Fibroblast of skin of left quadriceps (primary cell): ENCODE results near the gene FAM217B.

ENCODE experiments used
- DNase-seq, 2 experiments: peaks; one replicate each; pipeline ENCODE4 v3.0.0-alpha.2; 2013; ENCODE audit warnings: low read depth in 2 of 2

The FAM217B gene

DNA sequence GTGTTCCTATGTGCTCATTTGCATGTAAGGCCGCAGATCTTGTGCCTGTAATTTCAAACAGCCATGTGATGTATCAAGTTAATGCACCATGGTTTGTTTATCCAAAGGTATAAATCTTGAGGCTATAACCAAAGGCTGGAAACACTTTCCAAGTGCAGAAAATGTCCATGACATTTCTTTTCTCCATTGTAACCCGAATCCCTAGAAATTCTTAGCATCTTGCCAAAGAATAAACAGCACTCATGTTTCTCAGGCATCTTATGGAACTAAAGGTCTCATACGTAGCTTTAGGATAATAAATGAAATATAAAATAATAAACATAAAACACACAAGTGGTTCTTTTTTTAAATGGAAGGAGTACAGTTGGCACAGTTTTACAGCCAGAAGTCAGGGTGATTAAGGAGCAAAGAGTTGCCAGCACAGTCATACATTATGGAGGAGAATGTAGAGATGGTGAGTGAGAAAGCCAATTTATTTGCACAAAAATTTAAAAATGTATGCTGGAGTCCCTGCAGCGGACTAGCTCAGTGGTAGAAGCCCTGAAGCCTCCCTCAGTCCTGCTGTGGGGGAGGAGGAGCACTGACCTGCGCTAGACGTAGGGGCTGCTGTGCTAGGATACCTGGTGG, 36.1 kb downstream of the FAM217B start:
- DNase-seq: no peak

DNA sequence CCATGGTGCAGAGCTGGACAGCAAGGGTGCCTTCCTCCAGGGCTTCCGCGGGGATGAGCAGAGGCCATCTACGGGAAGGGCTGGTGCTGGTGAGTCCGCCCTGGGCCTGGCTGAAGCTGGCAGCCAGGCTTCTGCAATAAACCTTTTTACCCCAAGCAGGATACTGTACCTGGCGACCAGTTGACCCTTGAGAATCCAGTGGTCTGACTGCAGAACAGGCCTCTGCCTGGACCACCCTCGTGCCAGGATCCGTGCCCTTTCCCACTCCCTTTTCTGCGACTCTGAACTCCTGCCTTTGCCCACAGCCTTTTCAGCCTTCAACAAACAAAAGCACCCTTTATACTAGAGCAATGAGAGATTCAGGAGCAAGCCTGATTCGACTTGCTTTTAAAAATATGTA, 36.9 kb downstream of the FAM217B start:
- no peak for DNase-seq

DNA sequence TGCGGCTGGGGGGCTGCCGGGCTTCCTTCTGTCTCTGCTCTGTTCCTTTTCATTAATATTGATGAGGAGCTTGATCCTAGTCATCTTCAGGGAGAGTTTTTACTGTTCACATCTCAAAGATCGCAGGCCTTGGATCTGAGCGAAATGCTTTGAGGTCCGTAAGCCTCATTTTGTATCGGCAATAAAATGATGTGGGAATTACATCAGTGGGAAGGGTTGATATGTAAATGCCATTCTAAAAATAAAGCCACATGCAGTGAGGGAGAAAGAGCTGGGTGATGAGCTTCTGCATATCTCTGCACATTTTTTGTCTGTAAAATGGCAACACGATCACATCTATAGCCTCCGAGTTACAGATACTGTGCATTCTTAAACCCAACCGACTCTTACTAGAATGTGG, 42.9 kb downstream of the FAM217B start:
- DNase-seq: no peak

DNA sequence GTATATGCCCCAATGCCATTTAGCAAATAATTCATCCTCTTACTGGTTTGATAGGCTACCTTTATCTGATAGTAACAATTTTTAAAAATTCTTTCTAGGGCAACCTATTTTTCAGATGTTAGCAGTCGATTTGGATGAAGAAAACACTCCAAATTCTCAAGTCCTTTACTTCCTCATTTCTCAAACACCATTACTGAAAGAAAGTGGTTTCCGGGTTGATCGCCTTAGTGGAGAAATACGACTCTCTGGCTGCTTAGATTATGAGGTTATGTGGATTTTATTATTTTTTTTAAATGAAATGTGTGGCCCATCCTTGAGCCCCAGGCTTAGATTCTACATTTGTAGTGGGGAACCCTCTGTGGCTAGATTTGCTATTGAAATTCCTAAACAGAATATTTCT, 44.4 kb downstream of the FAM217B start:
- no peak for DNase-seq

DNA sequence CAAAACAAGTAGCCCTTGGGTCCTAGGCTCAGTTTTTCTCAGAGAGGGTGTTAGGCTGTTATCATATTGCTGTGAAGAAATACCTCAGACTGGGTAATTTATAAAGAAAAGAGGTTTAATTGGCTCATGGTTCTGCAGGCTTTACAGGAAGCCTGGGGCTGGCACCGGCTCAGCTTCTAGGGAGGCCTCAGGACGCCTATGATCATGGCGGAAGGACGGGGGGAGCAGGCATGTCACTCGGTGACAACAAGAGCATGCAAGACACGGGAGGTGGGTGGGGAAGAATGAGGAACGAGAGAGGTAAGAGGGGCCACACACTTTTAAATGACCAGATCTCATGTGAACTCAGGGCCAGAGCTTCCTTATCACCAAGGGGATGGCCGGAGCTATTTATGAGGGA, 45.0 kb downstream of the FAM217B start:
- no peak for DNase-seq

DNA sequence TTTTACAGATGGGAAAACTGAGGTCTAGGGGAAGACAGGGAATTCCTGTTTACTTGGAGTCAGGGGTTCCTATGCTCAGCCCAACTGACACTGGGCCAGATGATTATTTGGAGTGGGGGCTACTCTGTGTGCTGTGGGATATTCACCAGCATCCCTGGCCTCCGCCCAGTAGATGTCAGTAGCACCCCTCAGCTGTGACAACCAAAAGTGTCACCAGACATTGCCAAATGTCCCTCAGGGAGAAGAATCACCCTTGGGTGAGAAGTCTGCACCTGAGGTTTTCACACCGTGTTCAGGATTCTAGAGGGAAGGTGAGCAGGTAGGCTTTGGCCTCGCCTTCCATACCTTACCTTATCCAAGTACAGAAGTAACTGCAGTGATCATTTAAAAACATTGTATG, 45.7 kb downstream of the FAM217B start:
- DNase-seq: no peak

DNA sequence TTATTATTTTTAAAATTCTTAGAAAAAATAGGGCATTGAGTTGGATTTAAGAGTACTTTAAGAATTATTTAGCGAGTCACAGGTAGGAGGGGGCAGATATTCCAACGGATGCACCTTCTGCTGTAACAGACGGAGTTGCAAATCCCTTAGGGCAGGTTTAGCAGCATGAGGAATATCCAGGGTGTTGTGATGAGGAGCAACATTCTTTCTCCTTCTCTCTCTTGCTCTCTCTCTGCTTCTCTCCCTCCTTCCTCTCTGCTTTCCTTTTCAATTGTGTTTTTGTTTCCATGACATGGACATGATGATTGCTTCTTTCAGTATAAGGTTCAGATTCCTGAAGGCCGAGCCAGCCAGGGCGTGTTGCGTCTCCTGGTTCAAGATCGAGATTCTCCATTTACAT, 46.9 kb downstream of the FAM217B start:
- DNase-seq: no peak

DNA sequence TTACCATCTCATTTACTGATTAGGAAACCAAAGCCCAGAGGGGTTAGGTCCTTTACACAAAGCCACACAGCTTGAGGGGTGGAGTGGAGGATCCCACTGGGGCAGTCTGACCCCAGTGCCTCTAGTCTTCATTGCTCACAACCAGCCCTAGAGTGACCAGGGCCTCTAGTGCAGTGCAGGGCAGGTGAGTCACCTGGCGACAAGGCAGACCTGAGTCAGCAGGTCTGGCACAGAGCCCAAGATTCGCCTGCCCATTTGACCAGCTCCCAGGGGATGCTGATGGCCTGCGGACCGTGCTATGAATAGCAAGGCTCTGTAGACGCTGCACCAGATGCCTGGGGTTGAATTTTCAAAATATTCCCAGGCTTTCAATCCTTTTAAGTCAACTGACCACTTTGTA, 48.0 kb downstream of the FAM217B start:
- no peak for DNase-seq

DNA sequence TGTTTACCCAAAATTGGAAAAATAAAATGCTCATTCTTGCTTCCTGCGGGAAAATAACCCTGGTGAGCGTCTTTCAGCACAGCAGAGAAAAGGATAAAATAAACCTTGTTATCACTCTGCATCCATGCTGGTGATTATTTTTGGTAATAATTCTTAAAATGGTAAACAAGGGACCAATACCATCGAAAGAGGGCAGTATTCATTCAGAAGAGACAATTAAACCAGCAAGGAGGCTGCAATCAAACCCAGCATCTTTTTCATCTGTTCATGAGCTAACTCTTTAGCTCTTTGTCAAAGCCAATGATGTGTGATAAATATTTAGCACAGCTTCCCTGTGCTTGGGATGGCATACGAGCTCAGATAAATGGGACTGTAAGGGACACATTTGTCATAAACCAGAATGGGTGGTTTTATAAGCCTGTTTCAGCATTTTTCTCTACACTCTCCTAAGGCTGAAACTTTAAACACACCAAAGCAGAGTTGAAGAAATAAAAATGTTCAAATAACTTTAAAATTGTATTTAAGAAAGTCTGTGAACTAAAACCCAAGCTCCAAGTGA, 52.4 kb downstream of the FAM217B start:
- DNase-seq: no peak

DNA sequence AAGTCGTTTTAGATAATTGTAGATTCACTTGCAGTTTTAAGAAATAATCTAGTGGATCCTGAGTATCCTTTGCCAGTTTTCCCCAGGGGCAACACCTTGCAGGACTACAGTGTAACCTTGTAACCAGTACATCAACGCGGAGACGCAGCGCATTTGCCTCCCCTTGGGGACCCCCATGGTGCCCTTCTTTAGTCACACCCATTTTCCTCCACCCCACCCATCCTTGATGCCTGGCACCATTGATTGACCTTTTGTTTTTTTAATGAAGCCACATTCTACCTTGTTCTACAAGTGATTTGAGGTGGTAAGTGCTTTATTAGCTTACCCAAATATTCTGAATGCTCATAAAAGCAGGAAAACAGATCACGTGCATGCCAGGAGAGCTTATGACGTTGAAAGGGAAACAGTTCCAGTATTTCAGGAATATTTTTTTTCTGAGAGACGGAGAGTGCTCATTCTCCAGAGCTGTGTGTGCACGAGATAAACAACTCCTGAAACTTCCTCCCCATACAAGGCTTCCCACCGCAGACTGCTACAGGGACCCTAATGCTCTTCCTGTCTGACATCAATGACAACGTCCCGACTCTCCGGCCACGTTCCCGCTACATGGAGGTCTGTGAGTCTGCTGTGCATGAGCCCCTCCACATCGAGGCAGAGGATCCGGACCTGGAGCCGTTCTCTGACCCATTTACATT, 53.7 kb downstream of the FAM217B start:
- no peak for DNase-seq

DNA sequence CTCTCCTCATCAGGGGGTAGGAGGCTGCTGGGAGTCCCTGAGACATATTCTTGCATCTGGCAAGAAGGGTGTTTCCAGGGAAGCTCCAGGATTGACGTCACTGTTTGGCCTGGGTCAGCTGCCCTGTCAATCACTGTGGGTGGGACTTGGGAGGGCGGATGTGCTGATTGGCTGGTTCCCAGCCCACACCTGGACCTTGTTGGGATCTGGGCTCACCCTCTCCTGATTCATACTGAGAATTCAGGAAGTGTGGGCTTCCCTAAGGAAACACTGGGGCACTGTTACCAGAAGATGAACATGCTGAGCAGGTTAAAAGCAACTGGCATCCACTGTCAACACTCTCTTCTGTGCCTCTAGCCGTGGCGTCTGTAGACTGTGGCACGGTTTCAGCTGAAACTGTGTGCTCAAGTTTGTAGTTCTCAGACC, 54.5 kb downstream of the FAM217B start:
- DNase-seq: no peak

DNA sequence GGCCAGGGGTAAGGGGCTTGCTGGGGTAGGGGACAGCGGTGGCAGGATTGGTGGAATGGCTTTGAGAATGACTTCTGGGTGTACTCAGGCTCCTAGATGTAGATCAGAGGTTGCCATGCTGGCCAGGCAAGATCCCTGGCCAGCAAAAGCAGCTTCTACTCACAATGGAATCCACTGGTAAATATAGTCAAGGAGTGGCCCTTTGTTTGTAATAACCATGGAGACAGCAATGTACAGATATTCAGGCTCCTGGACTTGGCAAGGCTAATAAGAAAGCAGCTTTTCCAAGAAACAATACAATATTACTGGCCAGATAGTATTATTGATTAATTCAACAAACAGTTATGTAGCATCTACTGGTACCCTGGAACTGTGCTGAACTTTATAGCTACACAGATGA, 55.9 kb downstream of the FAM217B start:
- no peak for DNase-seq

DNA sequence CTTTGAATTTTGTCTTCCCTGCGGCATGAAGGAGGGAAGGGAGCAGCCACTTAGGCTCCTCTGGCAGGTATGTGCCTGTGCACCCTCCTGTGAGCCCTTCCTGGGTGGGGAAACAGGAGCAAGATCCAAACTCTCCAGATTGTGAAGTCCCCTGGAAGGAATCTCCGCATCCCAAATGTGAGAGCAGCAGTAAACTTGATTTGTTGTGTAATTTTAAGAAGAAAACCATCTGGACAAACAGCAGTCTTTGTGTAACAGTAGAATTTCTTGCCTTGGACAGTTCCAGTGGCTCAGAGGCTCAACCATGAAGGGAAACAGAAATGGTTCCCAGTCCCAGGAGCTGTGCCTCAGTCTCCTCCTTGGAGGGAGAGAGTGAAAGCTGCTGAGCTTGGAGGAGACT, 57.7 kb downstream of the FAM217B start:
- DNase-seq: no peak
